Body of pancreas (tissue), 4 donors: ENCODE measurements around the gene GMNC.

Experiments used
- CTCF ChIP-seq, 7 experiments: fragments of 450-650 bp in 4 of 7; fragments of 200-600 bp in 3 of 7; sonication (generic) in 3 of 7; IDR thresholded peaks; one replicate each; pipeline ENCODE4 v1.5.1; 2016 to 2019; ENCODE audit warnings: antibody characterized with exemption in 7 of 7
- POLR2A ChIP-seq, 3 donors: fragments of 450-650 bp; IDR thresholded peaks; one replicate each; pipeline ENCODE4 v1.6.1; 2016; ENCODE audit warnings: antibody characterized with exemption in 3 of 3, mild to moderate bottlenecking in 2 of 3

DNA sequence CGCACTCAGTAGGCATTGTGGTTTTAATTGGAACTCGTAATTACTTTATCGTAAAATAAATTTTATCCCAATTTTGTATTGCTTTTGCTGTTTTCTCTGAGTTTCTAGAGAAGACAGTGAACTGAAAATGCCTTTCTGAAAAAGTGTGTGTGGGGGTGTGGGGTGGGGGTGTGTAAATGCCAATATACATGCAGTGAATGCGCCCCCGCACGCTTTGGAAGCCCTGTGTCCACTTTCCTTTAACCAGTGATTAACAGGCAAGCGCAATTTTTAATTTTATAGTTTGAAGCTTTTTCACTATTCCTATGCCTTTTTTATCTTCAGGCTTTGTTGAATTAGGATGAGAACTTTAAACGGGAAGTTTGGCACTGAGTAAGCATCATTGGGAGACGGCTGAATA is 47.4 kb upstream of the GMNC start:
- no peak for TF ChIP-seq POLR2A (IDR thresholded peaks at IDR 0.05)
- no peak for TF ChIP-seq CTCF (IDR thresholded peaks at IDR 0.05)
